HG03175 (cell line): ENCODE measurements around the gene PGA5.
A peak's percentile ranks its signal among the peaks of the same experiment; 100 is the strongest.

Source experiments
- ATAC-seq: cut with Tn5 transposase; IDR thresholded peaks from one replicate; pipeline ENCODE4 v1.9.1; 2021; ENCODE audit warnings: mild to moderate bottlenecking, moderate library complexity; ENCODE audit not compliant: unreplicated experiment

Gene PGA5

DNA sequence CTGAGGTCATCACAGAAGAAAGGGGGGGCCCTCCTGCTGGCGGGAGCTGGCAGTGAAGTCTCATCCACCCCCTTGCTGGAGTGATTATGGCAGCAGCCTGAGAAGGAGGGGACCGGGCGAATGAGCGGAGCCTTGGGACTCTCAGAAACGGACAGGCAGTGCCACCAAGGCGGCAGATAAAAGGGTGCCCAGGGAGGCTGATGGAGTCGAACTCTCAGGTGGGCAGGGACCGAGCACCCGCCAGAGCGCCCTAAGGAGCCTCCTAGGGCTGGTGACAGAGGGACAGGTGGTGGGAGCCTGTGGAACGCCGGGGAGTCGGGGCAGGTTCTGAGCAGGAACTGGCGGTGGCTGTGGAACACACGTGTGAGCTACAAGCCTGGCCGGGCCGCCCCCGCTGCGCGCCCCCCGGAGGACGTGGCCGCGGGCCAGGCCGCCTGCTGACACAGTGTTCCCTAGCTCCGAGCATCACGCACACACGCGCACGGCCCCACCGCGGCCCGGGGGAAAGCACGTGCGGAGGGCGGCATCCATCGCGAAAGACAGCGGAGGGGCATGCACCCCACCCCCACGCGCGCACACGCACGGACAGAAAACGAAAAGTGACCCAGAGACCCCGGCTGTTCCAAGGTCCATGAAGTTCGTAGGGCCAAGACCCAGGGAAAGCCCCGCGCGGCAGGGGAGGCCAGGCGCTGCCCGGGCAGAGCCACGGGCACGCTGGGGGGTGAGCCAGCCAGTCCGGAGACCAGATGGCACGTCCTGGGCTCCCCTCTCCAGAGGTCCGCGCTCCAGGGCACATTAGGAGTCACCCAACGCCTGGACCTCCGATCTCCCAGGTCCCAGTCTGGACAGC is 53.1 kb downstream of the PGA5 start:
- ATAC-seq = peak; percentile 24

DNA sequence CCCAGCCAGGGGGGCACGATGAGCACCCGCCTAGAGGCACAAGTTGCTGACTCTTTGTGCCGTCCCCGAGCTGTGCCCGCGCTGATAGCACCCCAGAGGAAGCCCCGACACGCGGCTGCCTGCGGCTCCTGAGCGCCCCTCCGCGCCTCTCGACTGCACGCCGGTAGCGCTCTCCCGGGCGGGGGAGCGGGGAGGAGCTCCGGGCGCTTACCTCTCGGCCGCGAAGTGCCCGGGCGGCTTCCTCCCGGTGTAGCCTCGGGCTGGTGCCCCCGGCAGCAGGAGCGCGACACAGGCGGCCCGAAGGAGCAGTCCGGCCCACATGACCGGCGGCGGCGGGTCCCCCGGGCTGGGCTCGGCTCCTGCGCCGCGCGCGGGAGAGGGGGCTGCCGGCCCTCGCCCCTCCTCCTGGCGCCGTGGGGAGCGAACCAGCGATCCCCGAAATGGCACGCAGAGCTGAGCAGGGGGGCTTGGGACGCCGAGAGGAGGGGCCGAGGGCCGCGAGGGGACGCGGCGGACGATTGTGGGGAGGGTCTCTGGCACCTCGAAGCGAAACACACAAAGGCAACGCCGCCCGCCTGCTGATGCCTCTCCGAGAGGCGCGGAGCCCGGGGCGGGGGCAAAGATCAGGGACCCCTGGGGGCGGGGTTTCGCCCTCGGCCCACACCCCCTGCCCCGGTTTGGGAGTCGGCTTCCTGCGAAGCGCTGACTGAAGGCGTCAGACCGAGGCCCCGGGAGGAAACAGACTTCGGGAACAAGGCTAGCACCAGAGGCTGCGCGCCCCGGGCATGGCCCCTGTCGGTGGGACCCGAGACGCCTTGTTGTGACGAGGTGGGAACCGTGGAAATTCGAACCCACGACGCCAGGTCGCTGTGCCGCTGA is 54.0 kb downstream of the PGA5 start, which contains the start of gene VWCE:
Gene VWCE (minus strand): TSS at position 600 of the 879 bp plus-strand sequence. CDS start 279 bp downstream, at position 321.
- peak; percentile 79 for ATAC-seq

DNA sequence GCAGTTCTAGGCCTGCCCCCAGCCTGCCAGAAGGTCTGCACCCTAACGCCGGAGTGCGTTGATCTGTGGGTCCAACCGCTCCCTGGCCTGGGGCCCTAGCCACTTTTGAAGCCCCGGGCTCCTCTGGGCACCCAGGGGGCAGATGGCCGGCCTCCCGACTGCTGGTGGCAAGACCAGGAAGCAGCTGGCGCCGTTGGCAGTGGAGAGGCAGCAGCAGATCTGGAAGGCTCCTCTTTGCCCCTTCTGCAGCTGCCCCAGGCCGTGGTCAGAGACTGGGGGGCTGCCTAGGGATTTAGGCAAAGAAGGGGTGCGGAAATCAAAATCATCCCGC is 54.6 kb downstream of the PGA5 start:
- no peak for ATAC-seq

DNA sequence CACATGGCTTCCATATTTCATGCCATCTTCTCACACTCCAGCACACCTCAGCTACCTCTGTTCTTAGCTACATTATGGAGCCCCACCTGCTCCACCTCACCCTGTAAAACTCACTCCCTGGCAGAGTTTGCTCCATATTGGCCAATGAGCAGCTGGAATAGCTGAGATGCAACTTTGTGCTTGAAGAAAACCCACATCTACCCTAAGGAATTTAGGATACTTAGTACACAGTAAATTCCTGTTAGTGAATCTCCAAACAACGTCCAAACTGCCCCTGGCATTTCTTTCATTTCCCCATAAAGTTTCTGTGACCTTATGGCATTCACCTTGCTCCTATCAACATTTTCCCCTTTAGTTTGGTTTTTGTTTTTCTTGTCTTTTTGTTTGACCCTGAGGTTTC is 56.4 kb downstream of the PGA5 start:
- no peak for ATAC-seq

DNA sequence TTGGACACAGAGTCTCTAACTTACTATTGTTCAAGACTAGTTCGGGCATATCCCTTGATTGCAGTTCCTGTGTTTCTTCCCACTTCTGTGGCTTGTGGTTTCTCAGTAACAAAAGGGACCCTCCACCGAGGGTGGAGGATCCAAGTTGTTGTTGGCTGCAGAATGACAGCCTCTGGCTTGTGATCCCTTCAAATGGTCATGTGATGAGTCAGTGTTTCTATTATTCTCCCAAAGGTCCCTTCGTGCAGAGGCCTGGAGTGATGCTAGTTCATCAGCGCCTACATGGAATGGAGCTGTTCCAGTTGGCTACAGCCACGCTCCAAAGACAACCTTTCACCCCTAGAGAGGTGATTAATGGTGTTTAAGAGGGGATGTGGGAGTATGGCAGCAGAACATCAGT is 56.8 kb downstream of the PGA5 start:
- ATAC-seq = no peak

DNA sequence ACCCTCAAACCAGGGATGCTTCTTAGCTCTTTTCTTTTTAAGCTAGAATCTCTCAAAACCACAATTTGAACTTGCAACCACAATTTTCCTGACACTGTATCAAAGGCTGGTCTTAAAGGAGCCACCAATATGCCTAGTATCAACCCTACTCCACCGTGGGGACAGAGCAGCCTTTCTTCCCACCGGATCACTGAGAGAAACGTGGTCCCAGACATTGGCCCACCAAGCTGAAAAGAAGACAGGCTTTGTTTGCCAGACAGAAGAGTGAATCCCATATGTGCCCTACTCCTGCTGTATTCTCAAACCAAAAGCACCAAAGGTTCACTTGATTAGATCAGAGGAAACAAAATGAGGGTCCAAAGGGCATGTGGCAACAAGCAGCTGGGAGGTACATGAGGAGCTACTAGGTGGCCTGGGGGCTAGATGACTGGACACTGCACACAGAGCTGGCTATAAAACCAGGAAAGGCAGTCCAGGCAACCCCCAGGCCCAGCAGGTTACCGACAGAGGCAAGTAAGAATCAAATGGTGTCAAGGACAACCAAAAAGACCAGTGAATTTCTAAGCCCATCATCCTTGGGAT is 57.8 kb downstream of the PGA5 start:
- ATAC-seq = no peak
